AG10803 (cell line): ENCODE data around the gene WASF3.

Source experiments
- DNase-seq: peaks from one replicate; pipeline ENCODE4 v3.0.0; 2010; ENCODE audit warnings: low read depth
- H3K4me3 ChIP-seq: 2 replicates; pipeline ENCODE4 v1.5.1; 2011; ENCODE audit warnings: mild to moderate bottlenecking, low read length, control low read depth
- CTCF ChIP-seq: conservative IDR thresholded peaks from 2 replicates; pipeline ENCODE4 v1.5.1; 2011; ENCODE audit warnings: mild to moderate bottlenecking, low read length, control low read depth, inconsistent platforms

The WASF3 gene

GRCh38 chr13:26594363-26594762 is 36.9 kb downstream of the WASF3 start:
- no peak for DNase-seq
- TF ChIP-seq CTCF: no peak

GRCh38 chr13:26596458-26596857 is 39.0 kb downstream of the WASF3 start:
- no peak for TF ChIP-seq CTCF
- DNase-seq: no peak

More at GRCh38 chr13:26594363-26594762, 36.9 kb downstream of the WASF3 start:
- H3K4me3 ChIP-seq: no peak overlapping the region

GRCh38 chr13:26599403-26599802 is 41.9 kb downstream of the WASF3 start:
- TF ChIP-seq CTCF: no peak
- no peak overlapping the region for H3K4me3 ChIP-seq
- no peak for DNase-seq

More at GRCh38 chr13:26596458-26596857, 39.0 kb downstream of the WASF3 start:
- no peak overlapping the region for H3K4me3 ChIP-seq

DNA sequence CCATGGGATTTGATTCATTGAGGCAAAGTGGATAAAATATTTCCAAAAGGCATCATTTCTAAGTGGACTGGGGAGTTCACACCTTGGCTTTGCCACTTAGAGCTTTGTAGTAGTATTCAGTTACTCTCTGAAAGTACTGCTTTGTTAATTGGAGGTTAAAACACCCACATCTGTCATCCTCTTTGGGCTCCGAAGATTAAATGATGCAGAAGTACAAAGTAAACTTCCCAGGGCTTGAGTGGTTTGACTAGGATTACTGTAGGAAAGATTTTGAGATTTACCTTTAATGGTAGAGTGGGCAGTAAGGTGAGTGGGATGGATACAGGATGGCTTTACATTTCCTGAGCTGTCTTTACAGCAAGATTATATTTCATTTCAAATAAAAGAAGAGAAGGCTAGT is 42.4 kb downstream of the WASF3 start:
- H3K4me3 ChIP-seq: no peak overlapping the region
- TF ChIP-seq CTCF: no peak
- no peak for DNase-seq

GRCh38 chr13:26600343-26600742 is 42.9 kb downstream of the WASF3 start:
- no peak for TF ChIP-seq CTCF
- peak; percentile 80 for DNase-seq

GRCh38 chr13:26601669-26602068 is 44.2 kb downstream of the WASF3 start:
- peak; percentile 31; the same call in 1 of the 2 replicates for TF ChIP-seq CTCF
- no peak overlapping the region for H3K4me3 ChIP-seq
- peak; percentile 73 for DNase-seq

More at GRCh38 chr13:26600343-26600742, 42.9 kb downstream of the WASF3 start:
- no peak overlapping the region for H3K4me3 ChIP-seq

DNA sequence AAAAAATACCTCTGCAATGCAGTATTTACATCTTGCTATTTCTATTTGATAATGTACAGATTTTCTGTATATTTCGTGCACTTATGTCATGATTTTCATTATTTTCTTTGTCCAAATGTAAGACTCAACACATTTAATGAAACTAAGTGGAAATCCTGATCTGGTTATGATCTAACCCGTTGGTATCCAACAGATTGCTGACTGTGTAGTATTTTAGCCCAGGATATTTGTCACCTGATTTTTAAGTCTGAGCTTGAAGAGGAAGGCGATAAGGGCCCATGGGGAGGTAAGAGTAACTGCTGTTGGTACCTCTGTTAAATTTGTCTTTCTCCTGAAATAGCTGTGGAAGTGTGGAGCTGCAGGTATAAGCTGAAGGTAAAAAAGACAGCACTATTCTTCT is 45.3 kb downstream of the WASF3 start:
- no peak for TF ChIP-seq CTCF
- H3K4me3 ChIP-seq: no peak overlapping the region
- no peak for DNase-seq
